ENCODE results near the gene LRRC59.

LRRC59 gene

GRCh38 chr17:50362661-50363060, 34.7 kb downstream of the LRRC59 start:
- TF ChIP-seq CTCF (conservative IDR thresholded peaks at IDR 0.05; ENCODE audit: low read depth), result no peak
- no peak overlapping the region for H3K27ac ChIP-seq
- no peak for DNase-seq (ENCODE audit: low spot score)
- ChIA-PET CTCF (interaction anchor here (0.9 to 2.1 kb wide), 6 partner anchors 14 to 211 kb away, joined by 3 to 16 read pairs (median 4); partner anchors contain the start of gene LRRC59), POLR2A (ENCODE audit: low non-redundant PET) (no interaction called here)

GRCh38 chr17:50361561-50362480, 35.5 kb downstream of the LRRC59 start:
- DNase-seq (ENCODE audit: low spot score), result no peak
- ChIA-PET CTCF (interaction anchor here (0.6 to 2.1 kb wide), 10 partner anchors 9 to 259 kb away, joined by 3 to 16 read pairs (median 4); partner anchors contain the start of gene LRRC59), POLR2A (ENCODE audit: low non-redundant PET) (interaction anchor here (1.1 kb wide), 1 partner anchor 14 kb away, joined by 4 read pairs; no protein-coding TSS in a partner anchor)
- H3K27ac ChIP-seq, result peak overlapping the region; percentile 50
- peak; percentile 51 for TF ChIP-seq CTCF (conservative IDR thresholded peaks at IDR 0.05; ENCODE audit: low read depth)

GRCh38 chr17:50360486-50361115, 36.7 kb downstream of the LRRC59 start:
- no peak for TF ChIP-seq CTCF (conservative IDR thresholded peaks at IDR 0.05; ENCODE audit: low read depth)
- DNase-seq (ENCODE audit: low spot score), result no peak
- ChIA-PET CTCF (interaction anchor here (0.7 to 1.7 kb wide), 3 partner anchors 11 to 260 kb away, joined by 3 to 5 read pairs (median 3); no protein-coding TSS in a partner anchor), POLR2A (ENCODE audit: low non-redundant PET) (interaction anchor here (0.6 to 1.1 kb wide), 2 partner anchors 9 to 13 kb away, joined by 3 to 4 read pairs; no protein-coding TSS in a partner anchor)
- H3K27ac ChIP-seq, result peak overlapping the region; percentile 50

- POLR2A ChIA-PET (ENCODE audit: low non-redundant PET), result interaction anchor here (0.6 kb wide), 1 partner anchor 9 kb away, joined by 3 read pairs; no protein-coding TSS in a partner anchor
- CTCF ChIA-PET, result interaction anchor here (1.0 to 1.7 kb wide), 2 partner anchors 11 to 119 kb away, joined by 3 to 5 read pairs; no protein-coding TSS in a partner anchor
- peak overlapping the region; percentile 50 for H3K27ac ChIP-seq
- TF ChIP-seq CTCF (conservative IDR thresholded peaks at IDR 0.05; ENCODE audit: low read depth), result no peak
- DNase-seq (ENCODE audit: low spot score), result no peak
These were observed 37.3 kb downstream of the LRRC59 start for GRCh38 chr17:50359998-50360461.

GRCh38 chr17:50359005-50359699, 38.2 kb downstream of the LRRC59 start:
- ChIA-PET CTCF (interaction anchor here (1.0 kb wide), 1 partner anchor 120 kb away, joined by 3 read pairs; no protein-coding TSS in a partner anchor), POLR2A (ENCODE audit: low non-redundant PET) (no interaction called here)
- TF ChIP-seq CTCF (conservative IDR thresholded peaks at IDR 0.05; ENCODE audit: low read depth), result no peak
- no peak for DNase-seq (ENCODE audit: low spot score)
- peak overlapping the region; percentile 50 for H3K27ac ChIP-seq

Data from RWPE1 (cell line).